Sciatic nerve (tissue), 2 donors: ENCODE data around the gene TBX5. TPM values are rescaled to one million over a fixed set of nuclear protein-coding genes. Genes with fewer than 3 reads are reported as not detected.

Source experiments
- ATAC-seq: fragments of 200-7000 bp; cut with Tn5 transposase; one replicate; pipeline ENCODE4 v1.9.1; 2020; ENCODE audit warnings: mild to moderate bottlenecking, moderate library complexity
- DNase-seq: peaks from one replicate; pipeline ENCODE4 v3.0.0-alpha.2; 2020; ENCODE audit warnings: low spot score
- intact Hi-C: fragments of 100-400 bp; cut with DNase I; formaldehyde crosslinking; loops from one replicate; pipeline ENCODE4 v1.14.2; 2022
- total RNA-seq: library from RNA; stranded (reverse); fragmentation: NEBNext Ultra II Directional; extraction: Animal tissue kit (Norgen Biotek cat#: 25700); gene quantifications from one replicate; pipeline ENCODE4 v1.2.1, GENCODE V29; 2021
- donor health status: DM: no; HTN: no; CAD: no.
- donor health status: DM: no; HTN: no; CAD: no.

Gene TBX5
- not detected for total RNA-seq

GRCh38 chr12:114405519-114406271, at the start of gene TBX5:
Gene TBX5, minus strand, starts transcription at chr12:114406144. Its CDS starts 2,246 bp downstream, at chr12:114403898.
- ATAC-seq (no peak), DNase-seq (no peak)
- intact Hi-C loops, result no loop called here

- no peak for ATAC-seq
- no peak for DNase-seq
- intact Hi-C loops, result no loop called here
Observed at GRCh38 chr12:114451657-114452056, 45.7 kb upstream of the TBX5 start.

GRCh38 chr12:114450515-114451300, 44.8 kb upstream of the TBX5 start:
- DNase-seq, result no peak
- intact Hi-C loops, result no loop called here
- ATAC-seq, result no peak

- no peak for ATAC-seq
- intact Hi-C loops, result no loop called here
Observed at GRCh38 chr12:114450019-114450418, 44.1 kb upstream of the TBX5 start.

GRCh38 chr12:114448618-114448933, 42.6 kb upstream of the TBX5 start:
- no peak for ATAC-seq
- intact Hi-C loops, result no loop called here
- DNase-seq, result no peak

More at GRCh38 chr12:114450019-114450418, 44.1 kb upstream of the TBX5 start:
- DNase-seq, result no peak

GRCh38 chr12:114447799-114448617, 42.1 kb upstream of the TBX5 start:
- ATAC-seq (no peak), DNase-seq (no peak)
- intact Hi-C loops, result no loop called here

GRCh38 chr12:114447274-114447716, 41.4 kb upstream of the TBX5 start:
- intact Hi-C loops, result no loop called here
- ATAC-seq (no peak), DNase-seq (no peak)

GRCh38 chr12:114445401-114446323, 39.7 kb upstream of the TBX5 start:
- no peak for DNase-seq
- no peak for ATAC-seq
- intact Hi-C loops, result no loop called here

- no peak for ATAC-seq
- DNase-seq, result no peak
- intact Hi-C loops, result no loop called here
Observed at GRCh38 chr12:114444422-114445279, 38.7 kb upstream of the TBX5 start.

- ATAC-seq, result no peak
- intact Hi-C loops, result no loop called here
- no peak for DNase-seq
Observed at GRCh38 chr12:114443607-114444421, 37.9 kb upstream of the TBX5 start.

- intact Hi-C loops, result no loop called here
- ATAC-seq (no peak), DNase-seq (no peak)
Observed at GRCh38 chr12:114442578-114442977, 36.6 kb upstream of the TBX5 start.

GRCh38 chr12:114441545-114441944, 35.6 kb upstream of the TBX5 start:
- ATAC-seq (no peak), DNase-seq (no peak)
- intact Hi-C loops, result no loop called here

GRCh38 chr12:114441039-114441383, 35.1 kb upstream of the TBX5 start:
- no peak for DNase-seq
- intact Hi-C loops, result no loop called here
- no peak for ATAC-seq

- no peak for ATAC-seq
- intact Hi-C loops, result no loop called here
- no peak for DNase-seq
Observed at GRCh38 chr12:114440270-114441038, 34.5 kb upstream of the TBX5 start.

- intact Hi-C loops, result no loop called here
- ATAC-seq, result no peak
- DNase-seq, result no peak
Observed at GRCh38 chr12:114439817-114440216, 33.9 kb upstream of the TBX5 start.

- intact Hi-C loops, result no loop called here
- ATAC-seq (no peak), DNase-seq (no peak)
Observed at GRCh38 chr12:114439261-114439683, 33.3 kb upstream of the TBX5 start.
